ENCODE data around the gene MOCS2. TPM values are rescaled to one million over a fixed set of nuclear protein-coding genes. Genes with fewer than 3 reads are reported as not detected.

MOCS2 gene
- total RNA-seq (10 to 100 TPM; 11.4 to 20.5 (median 15.4) TPM), polyA plus RNA-seq (10 to 100 TPM; 31.2 to 37.6 TPM)

- intact Hi-C loops (cut with DNase I): no loop called here
- no peak for TF ChIP-seq CTCF (IDR thresholded peaks at IDR 0.05)
- Histone ChIP-seq H3K9me3 (no peaks in the 10 kb centered on the region), H3K4me3 (peak within 1 kb of the TSS; percentile 52 to 77 (median 64)), H3K36me3 (no peaks in the 10 kb centered on the region), H3K27me3 (no peaks in the 10 kb centered on the region), H3K4me1 (peaks cover 6% of the 10 kb centered on the region in 3 donors), H3K27ac (peak within 1 kb of the TSS; percentile 19 to 86 (median 68))
- ATAC-seq (peak; percentile 97 to 100 (median 100)), FAIRE-seq (no peak), DNase-seq (peak; percentile 89 to 98 (median 94))
- WGBS, 2 donors: 0 to 1% methylated on average over 53 to 54 of the region's 54 CpGs
These were observed at the start of gene MOCS2 for GRCh38 chr5:53109443-53110127. MOCS2 (minus strand) TSS chr5:53109757; CDS start chr5:53107174, 2,583 bp downstream.

GRCh38 chr5:53151713-53152458, 42.3 kb upstream of the MOCS2 start:
- intact Hi-C loops (cut with DNase I): no loop called here
- 61 to 73% methylated on average over 3 of the region's 3 CpGs for WGBS, 2 donors
- no peaks in the 10 kb centered on the region for H3K27me3 ChIP-seq
- no peaks in the 10 kb centered on the region for H3K4me1 ChIP-seq
- FAIRE-seq (no peak), ATAC-seq (no peak), DNase-seq (no peak)
- H3K4me3 ChIP-seq: no peak overlapping the region
- H3K9me3 ChIP-seq: no peaks in the 10 kb centered on the region
- H3K36me3 ChIP-seq: no peaks in the 10 kb centered on the region
- no peak for TF ChIP-seq CTCF (IDR thresholded peaks at IDR 0.05)
- no peak overlapping the region for H3K27ac ChIP-seq

GRCh38 chr5:53133020-53133419, 23.5 kb upstream of the MOCS2 start:
- Histone ChIP-seq H3K4me1 (no peaks in the 10 kb centered on the region), H3K9me3 (no peaks in the 10 kb centered on the region), H3K36me3 (no peaks in the 10 kb centered on the region), H3K4me3 (no peak overlapping the region), H3K27me3 (no peaks in the 10 kb centered on the region), H3K27ac (no peak overlapping the region)
- DNase-seq: no peak
- intact Hi-C loops (cut with DNase I): no loop called here
- no peak for FAIRE-seq
- ATAC-seq: no peak
- no peak for TF ChIP-seq CTCF (IDR thresholded peaks at IDR 0.05)
- 86 to 91% methylated on average over 1 of the region's 1 CpG for WGBS, 2 donors

GRCh38 chr5:53130266-53130665, 20.7 kb upstream of the MOCS2 start:
- no peak for ATAC-seq
- no peak for DNase-seq
- no peak for TF ChIP-seq CTCF (IDR thresholded peaks at IDR 0.05)
- Histone ChIP-seq H3K27ac (no peak overlapping the region), H3K9me3 (no peaks in the 10 kb centered on the region), H3K27me3 (no peaks in the 10 kb centered on the region), H3K36me3 (no peaks in the 10 kb centered on the region), H3K4me1 (no peaks in the 10 kb centered on the region), H3K4me3 (no peak overlapping the region)
- FAIRE-seq: no peak
- intact Hi-C loops (cut with DNase I): no loop called here
- WGBS, 2 donors: 39 to 49% methylated on average over 2 of the region's 2 CpGs

GRCh38 chr5:53128481-53128880, 18.9 kb upstream of the MOCS2 start:
- DNase-seq (no peak), ATAC-seq (no peak), FAIRE-seq (no peak)
- Histone ChIP-seq H3K4me1 (no peaks in the 10 kb centered on the region), H3K4me3 (no peak overlapping the region), H3K36me3 (no peaks in the 10 kb centered on the region), H3K9me3 (no peaks in the 10 kb centered on the region), H3K27me3 (no peaks in the 10 kb centered on the region), H3K27ac (no peak overlapping the region)
- intact Hi-C loops (cut with DNase I): no loop called here
- WGBS, 2 donors: 71 to 82% methylated on average over 1 of the region's 1 CpG
- no peak for TF ChIP-seq CTCF (IDR thresholded peaks at IDR 0.05)

All from pancreas (tissue), 10 donors.